Upper lobe of left lung (tissue), 6 donors: ENCODE data around the gene PPFIA4. TPM values are rescaled to one million over a fixed set of nuclear protein-coding genes. Genes with fewer than 3 reads are reported as not detected.

ENCODE experiments used
- ATAC-seq, 2 donors: fragments of 200-7000 bp; cut with Tn5 transposase; one replicate each; pipeline ENCODE4 v1.9.1; 2022; ENCODE audit warnings: mild to moderate bottlenecking in 2 of 2, moderate library complexity in 2 of 2; ENCODE audit not compliant: low FRiP score in 2 of 2
- DNase-seq, 2 donors: peaks; one replicate each; pipeline ENCODE4 v3.0.0-alpha.2; 2019 to 2020
- H3K27ac ChIP-seq, 4 donors: fragments of 200-600 bp; sonication (generic); one replicate each; pipeline ENCODE4 v1.5.1; 2016 to 2019
- H3K27me3 ChIP-seq, 4 donors: fragments of 200-600 bp; sonication (generic); one replicate each; pipeline ENCODE4 v1.5.1; 2017 to 2019
- H3K36me3 ChIP-seq, 4 donors: fragments of 200-600 bp; sonication (generic); one replicate each; pipeline ENCODE4 v1.5.1; 2016 to 2019
- H3K4me1 ChIP-seq, 4 donors: fragments of 200-600 bp; sonication (generic); one replicate each; pipeline ENCODE4 v1.5.1; 2018 to 2019
- H3K4me3 ChIP-seq, 4 donors: fragments of 200-600 bp; sonication (generic); one replicate each; pipeline ENCODE4 v1.5.1; 2017 to 2019; ENCODE audit warnings: mild to moderate bottlenecking in 2 of 4, moderate library complexity in 1 of 4
- H3K9me3 ChIP-seq, 4 donors: fragments of 200-600 bp; sonication (generic); one replicate each; pipeline ENCODE4 v1.5.1; 2018 to 2019
- EP300 ChIP-seq, 4 donors: sonication (generic); formaldehyde crosslinking; IDR thresholded peaks; one replicate each; pipeline ENCODE4 v1.5.1; 2017; ENCODE audit warnings: antibody characterized with exemption in 4 of 4, control low read depth in 2 of 4
- POLR2A ChIP-seq, 4 donors: fragments of 450-650 bp; IDR thresholded peaks; one replicate each; pipeline ENCODE4 v1.5.1; 2016 to 2017; ENCODE audit warnings: antibody characterized with exemption in 4 of 4, mild to moderate bottlenecking in 2 of 4
- POLR2AphosphoS5 ChIP-seq, 2 donors: sonication (generic); formaldehyde crosslinking; IDR thresholded peaks; one replicate each; pipeline ENCODE4 v1.5.1; 2017; ENCODE audit warnings: antibody characterized with exemption in 2 of 2
- WGBS, 2 donors: methylation state at CpG; one replicate each; pipeline ENCODE4 v1.1.5; 2017 to 2018; 5-methylcytosine and 5-hydroxymethylcytosine counted together
- total RNA-seq, 6 donors: library from RNA; depleted of rRNA in 4 of 6; stranded (reverse); fragments of >200 nt in 4 of 6; gene quantifications; one replicate each; pipeline versions ENCODE4 v1.1.0 to v1.2.1, GENCODE V29; 2016 to 2021
- TF ChIP-seq, protein P1 (sequence below), 6 experiments: fragments of 450-650 bp in 4 of 6; fragments of 200-600 bp in 2 of 6; sonication (generic) in 2 of 6; IDR thresholded peaks; one replicate each; pipeline ENCODE4 v1.5.1; 2016 to 2019; ENCODE audit warnings: antibody characterized with exemption in 6 of 6
- donor health status: DM: no; HTN: no; CAD: no; lungs with moderate emphysema.
- donor health status: DM: no; HTN: yes; CAD: no; lungs with severe emphysema.

Gene PPFIA4
- total RNA-seq, 6 donors from 2014 or later, result 0.63 to 9.7 (median 1.6) TPM

DNA sequence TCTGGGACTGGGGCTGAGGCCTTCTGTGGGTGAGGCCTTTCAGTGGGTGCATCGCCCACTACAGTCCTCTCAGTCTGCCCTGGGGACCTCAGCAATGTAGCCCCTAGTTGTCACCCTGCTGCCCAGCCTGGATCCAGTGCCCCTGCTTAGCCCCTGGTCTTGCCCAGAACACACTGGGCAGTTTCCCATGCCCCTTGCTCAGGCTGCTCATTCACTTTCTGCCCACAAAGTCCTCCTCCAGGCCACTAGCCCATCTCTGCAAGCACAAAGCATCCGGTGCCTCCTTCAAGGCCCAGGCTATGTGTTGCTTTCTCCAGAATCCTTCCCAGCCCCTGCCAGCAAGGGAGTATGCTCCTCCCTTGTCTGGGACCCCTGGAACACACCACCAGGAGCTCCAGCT, 95.9 kb downstream of the PPFIA4 start:
- Histone ChIP-seq H3K27me3 (peaks cover 0 to 4% (median 0%) of the 10 kb centered on the region in 4 donors), H3K27ac (no peak overlapping the region), H3K4me3 (no peak overlapping the region), H3K36me3 (no peaks in the 10 kb centered on the region), H3K4me1 (peaks cover 8 to 9% (median 9%) of the 10 kb centered on the region in 4 donors), H3K9me3 (no peaks in the 10 kb centered on the region)
- ATAC-seq (no peak), DNase-seq (no peak)
- WGBS, 2 donors, result 78 to 93% methylated on average over 2 of the region's 2 CpGs
- TF ChIP-seq POLR2AphosphoS5 (IDR thresholded peaks at IDR 0.05) (no peak), EP300 (IDR thresholded peaks at IDR 0.05) (no peak), POLR2A (IDR thresholded peaks at IDR 0.05) (no peak)
- TF ChIP-seq, protein P1, sequence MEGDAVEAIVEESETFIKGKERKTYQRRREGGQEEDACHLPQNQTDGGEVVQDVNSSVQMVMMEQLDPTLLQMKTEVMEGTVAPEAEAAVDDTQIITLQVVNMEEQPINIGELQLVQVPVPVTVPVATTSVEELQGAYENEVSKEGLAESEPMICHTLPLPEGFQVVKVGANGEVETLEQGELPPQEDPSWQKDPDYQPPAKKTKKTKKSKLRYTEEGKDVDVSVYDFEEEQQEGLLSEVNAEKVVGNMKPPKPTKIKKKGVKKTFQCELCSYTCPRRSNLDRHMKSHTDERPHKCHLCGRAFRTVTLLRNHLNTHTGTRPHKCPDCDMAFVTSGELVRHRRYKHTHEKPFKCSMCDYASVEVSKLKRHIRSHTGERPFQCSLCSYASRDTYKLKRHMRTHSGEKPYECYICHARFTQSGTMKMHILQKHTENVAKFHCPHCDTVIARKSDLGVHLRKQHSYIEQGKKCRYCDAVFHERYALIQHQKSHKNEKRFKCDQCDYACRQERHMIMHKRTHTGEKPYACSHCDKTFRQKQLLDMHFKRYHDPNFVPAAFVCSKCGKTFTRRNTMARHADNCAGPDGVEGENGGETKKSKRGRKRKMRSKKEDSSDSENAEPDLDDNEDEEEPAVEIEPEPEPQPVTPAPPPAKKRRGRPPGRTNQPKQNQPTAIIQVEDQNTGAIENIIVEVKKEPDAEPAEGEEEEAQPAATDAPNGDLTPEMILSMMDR (IDR thresholded peaks at IDR 0.05), result no peak

DNA sequence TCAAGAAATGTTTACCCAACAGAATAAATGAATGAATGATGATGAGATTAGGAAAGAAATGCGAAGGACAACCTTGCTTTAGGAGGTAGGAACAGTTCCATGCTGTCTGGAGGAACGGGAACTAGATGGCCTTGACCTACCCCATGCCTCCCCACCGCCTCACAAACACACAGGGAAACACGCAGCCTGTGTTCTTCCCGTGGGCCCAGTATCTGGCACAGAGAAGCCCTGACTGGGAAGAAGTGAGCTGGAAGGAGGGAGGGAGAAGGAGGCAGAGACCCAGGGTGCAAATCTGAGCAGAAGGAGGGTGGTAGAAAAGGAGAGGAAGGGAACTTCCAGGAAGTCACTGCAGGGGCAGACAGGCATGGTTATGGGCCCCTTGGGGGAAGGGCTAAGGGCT, 97.7 kb downstream of the PPFIA4 start:
- ATAC-seq (no peak), DNase-seq (no peak)
- Histone ChIP-seq H3K36me3 (no peaks in the 10 kb centered on the region), H3K27me3 (peaks cover 0 to 14% (median 4%) of the 10 kb centered on the region in 4 donors), H3K4me1 (peaks cover 20 to 27% (median 24%) of the 10 kb centered on the region in 4 donors), H3K9me3 (no peaks in the 10 kb centered on the region), H3K27ac (no peak overlapping the region), H3K4me3 (no peak overlapping the region)
- 65 to 70% methylated on average over 5 of the region's 5 CpGs for WGBS, 2 donors
- TF ChIP-seq, protein P1 (IDR thresholded peaks at IDR 0.05), result no peak
- TF ChIP-seq POLR2A (IDR thresholded peaks at IDR 0.05) (no peak), POLR2AphosphoS5 (IDR thresholded peaks at IDR 0.05) (no peak), EP300 (IDR thresholded peaks at IDR 0.05) (no peak)

DNA sequence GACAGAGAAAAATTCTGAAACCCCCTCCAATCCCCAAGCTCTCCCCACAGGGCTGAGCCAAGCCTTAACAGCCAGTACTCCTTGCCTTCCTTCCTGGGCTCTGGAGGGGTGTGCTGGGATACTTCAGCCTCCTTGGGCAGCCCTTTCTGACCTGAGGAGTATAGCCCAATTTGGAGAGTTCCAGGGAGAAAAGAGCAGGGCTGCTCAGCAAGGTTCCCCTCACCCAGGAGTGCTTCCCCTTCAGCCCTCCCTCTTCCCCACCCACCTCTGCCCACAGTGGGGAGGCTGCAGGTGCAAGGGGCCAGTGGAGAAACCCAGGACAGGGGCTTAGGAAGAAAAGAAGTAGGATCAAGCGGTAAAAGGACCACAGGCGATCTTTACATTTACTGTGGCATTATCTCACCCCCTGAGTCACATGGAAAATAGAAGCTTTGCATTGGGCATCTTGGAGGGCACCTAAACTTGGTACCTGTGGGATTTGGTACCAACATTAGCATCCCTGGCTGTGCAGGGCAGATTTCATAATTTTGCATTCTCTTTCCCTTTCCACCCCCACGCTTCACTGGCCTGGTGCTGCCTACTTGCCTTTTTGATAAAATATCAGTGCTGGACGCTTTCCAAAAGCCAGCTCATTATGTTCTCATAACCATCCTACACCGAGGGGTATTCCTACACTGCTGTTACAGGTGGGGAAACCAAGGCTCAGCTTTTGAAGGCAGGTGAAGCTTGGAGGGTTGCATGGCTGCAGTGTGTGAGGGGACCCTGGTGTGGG, 98.4 kb downstream of the PPFIA4 start:
- Histone ChIP-seq H3K27ac (no peak overlapping the region), H3K27me3 (peaks cover 0 to 14% (median 4%) of the 10 kb centered on the region in 4 donors), H3K4me1 (peaks cover 24 to 34% (median 29%) of the 10 kb centered on the region in 4 donors), H3K36me3 (no peaks in the 10 kb centered on the region), H3K4me3 (no peak overlapping the region), H3K9me3 (no peaks in the 10 kb centered on the region)
- ATAC-seq, result no peak
- no peak for DNase-seq
- 68 to 74% methylated on average over 5 of the region's 5 CpGs for WGBS, 2 donors
- TF ChIP-seq POLR2A (IDR thresholded peaks at IDR 0.05) (no peak), EP300 (IDR thresholded peaks at IDR 0.05) (no peak), POLR2AphosphoS5 (IDR thresholded peaks at IDR 0.05) (no peak)
- TF ChIP-seq, protein P1 (IDR thresholded peaks at IDR 0.05), result no peak

- peak in 1 of 2 donors; percentile 8 for ATAC-seq
- no peaks in the 10 kb centered on the region for H3K36me3 ChIP-seq
- no peaks in the 10 kb centered on the region for H3K9me3 ChIP-seq
- DNase-seq, result no peak
- no peak overlapping the region for H3K27ac ChIP-seq
- no peak overlapping the region for H3K4me3 ChIP-seq
- peaks cover 0 to 14% (median 4%) of the 10 kb centered on the region in 4 donors for H3K27me3 ChIP-seq
- TF ChIP-seq, protein P1 (IDR thresholded peaks at IDR 0.05), result peak in 4 of 6 experiments; percentile 10 to 29 (median 24)
- TF ChIP-seq POLR2A (IDR thresholded peaks at IDR 0.05), result no peak
- WGBS, 2 donors, result 22 to 26% methylated on average over 8 of the region's 8 CpGs
- H3K4me1 ChIP-seq, result peaks cover 34 to 39% (median 38%) of the 10 kb centered on the region in 4 donors
Observed at GRCh38 chr1:203126151-203126865, 100.0 kb downstream of the PPFIA4 start.
